22Rv1 (cell line): Measurements from ENCODE around the gene TMC1.

Experiments
- H3K27ac ChIP-seq: fragments of 450-650 bp; 2 replicates; pipeline ENCODE4 v1.5.1; 2017
- CTCF ChIP-seq: fragments of 450-650 bp; IDR thresholded peaks from 2 replicates; pipeline ENCODE4 v1.5.1; 2017; ENCODE audit warnings: mild to moderate bottlenecking
- ZFX ChIP-seq: fragments of 450-650 bp; IDR thresholded peaks from 2 replicates; pipeline ENCODE4 v1.6.1; 2017; ENCODE audit warnings: antibody characterized with exemption, borderline replicate concordance

TMC1 gene

GRCh38 chr9:72643651-72644050 is 122.2 kb downstream of the TMC1 start:
- TF ChIP-seq CTCF: no peak
- no peak for TF ChIP-seq ZFX

GRCh38 chr9:72646061-72646460 is 124.7 kb downstream of the TMC1 start:
- no peak for TF ChIP-seq ZFX
- TF ChIP-seq CTCF: no peak

More at GRCh38 chr9:72643651-72644050, 122.2 kb downstream of the TMC1 start:
- H3K27ac ChIP-seq: no peak overlapping the region

GRCh38 chr9:72648324-72649126 is 127.1 kb downstream of the TMC1 start:
- no peak overlapping the region for H3K27ac ChIP-seq
- TF ChIP-seq CTCF (no peak), ZFX (no peak)

More at GRCh38 chr9:72646061-72646460, 124.7 kb downstream of the TMC1 start:
- H3K27ac ChIP-seq: no peak overlapping the region

GRCh38 chr9:72649127-72649442 is 127.7 kb downstream of the TMC1 start:
- no peak overlapping the region for H3K27ac ChIP-seq
- TF ChIP-seq CTCF (no peak), ZFX (no peak)

GRCh38 chr9:72650206-72650605 is 128.8 kb downstream of the TMC1 start:
- no peak for TF ChIP-seq CTCF
- no peak for TF ChIP-seq ZFX
- H3K27ac ChIP-seq: no peak overlapping the region

- TF ChIP-seq CTCF (no peak), ZFX (no peak)
- no peak overlapping the region for H3K27ac ChIP-seq
Observed at GRCh38 chr9:72656021-72656420, 134.6 kb downstream of the TMC1 start.

GRCh38 chr9:72657023-72657422 is 135.6 kb downstream of the TMC1 start:
- no peak for TF ChIP-seq ZFX
- no peak for TF ChIP-seq CTCF
- H3K27ac ChIP-seq: no peak overlapping the region
